IMR-90 (cell line): ENCODE results near the gene CCNL2. TPM values are rescaled to one million over a fixed set of nuclear protein-coding genes. Genes with fewer than 3 reads are reported as not detected.

ENCODE experiments used
- ATAC-seq: fragments of 200-7000 bp; cut with Tn5 transposase; 2 replicates; pipeline ENCODE4 v1.9.1; 2020; ENCODE audit warnings: low read depth, mild to moderate bottlenecking, moderate library complexity
- BruUV-seq: library from RNA; stranded (reverse); fragments of 400-500 nt; replicated peaks from 2 replicates; lab custom pipeline; 2021; lab: Mats Ljungman, UMichigan
- CTCF ChIA-PET: fragments of 300-600 bp; formaldehyde crosslinking; extraction: SDS; loops from one replicate; lab custom pipeline; 2021; ENCODE audit warnings: antibody characterized with exemption; lab: Yijun Ruan, JAX
- POLR2A ChIA-PET: fragments of 300-600 bp; sonication (Branson Sonifier 250); formaldehyde crosslinking; loops from one replicate; lab custom pipeline; 2022; ENCODE audit warnings: antibody characterized with exemption; ENCODE audit not compliant: unreplicated experiment; lab: Charles Lee
- DNase-seq: peaks from one replicate; pipeline ENCODE4 v3.0.0; 2013
- H2AFZ ChIP-seq: replicated peaks from 2 replicates; pipeline ENCODE3; 2013; ENCODE audit warnings: low read length, mild to moderate bottlenecking; ENCODE audit not compliant: poor library complexity
- H2AK5ac ChIP-seq: 2 replicates; pipeline ENCODE4 v1.6.1; 2013; ENCODE audit warnings: low read depth, low read length, inconsistent platforms
- H2AK9ac ChIP-seq: replicated peaks from 2 replicates; pipeline ENCODE3; 2013; ENCODE audit warnings: mild to moderate bottlenecking, low read depth, low read length, moderate library complexity; ENCODE audit not compliant: poor library complexity
- H2BK120ac ChIP-seq: 2 replicates; pipeline ENCODE4 v1.6.1; 2013; ENCODE audit warnings: low read depth, low read length, inconsistent platforms
- H2BK15ac ChIP-seq: 3 replicates; pipeline ENCODE4 v1.6.1; 2013; ENCODE audit warnings: low read depth, low read length, inconsistent platforms
- H2BK20ac ChIP-seq: 2 replicates; pipeline ENCODE4 v1.6.1; 2013; ENCODE audit warnings: low read depth, mild to moderate bottlenecking, inconsistent platforms, low read length, moderate library complexity
- H2BK5ac ChIP-seq: 2 replicates; pipeline ENCODE4 v1.6.1; 2013; ENCODE audit warnings: mild to moderate bottlenecking, low read depth, low read length, inconsistent platforms; ENCODE audit not compliant: poor library complexity, severe bottlenecking
- H3K14ac ChIP-seq: replicated peaks from 2 replicates; pipeline ENCODE4 v1.6.1; 2013; ENCODE audit warnings: low read depth, low read length, inconsistent platforms
- H3K18ac ChIP-seq: 2 replicates; pipeline ENCODE4 v1.6.1; 2013; ENCODE audit warnings: low read depth, low read length, control low read depth
- H3K23ac ChIP-seq: 2 replicates; pipeline ENCODE4 v1.6.1; 2013; ENCODE audit warnings: low read depth, low read length, inconsistent platforms
- H3K27ac ChIP-seq: 2 replicates; pipeline ENCODE4 v1.5.1; 2013; ENCODE audit warnings: mild to moderate bottlenecking, control low read depth, low read length; ENCODE audit not compliant: insufficient read depth
- H3K27me3 ChIP-seq: 2 replicates; pipeline ENCODE4 v1.6.1; 2013; ENCODE audit warnings: low read length; ENCODE audit not compliant: control insufficient read depth, insufficient read depth
- H3K36me3 ChIP-seq: 2 replicates; pipeline ENCODE4 v1.6.1; 2013; ENCODE audit warnings: low read length, mixed read lengths; ENCODE audit not compliant: control insufficient read depth, insufficient read depth
- H3K4ac ChIP-seq: 2 replicates; pipeline ENCODE4 v1.6.1; 2013; ENCODE audit warnings: low read depth, low read length, inconsistent platforms
- H3K4me1 ChIP-seq: 2 replicates; pipeline ENCODE4 v1.6.1; 2013; ENCODE audit warnings: low read length, mixed read lengths; ENCODE audit not compliant: control insufficient read depth, insufficient read depth
- H3K4me2 ChIP-seq: 2 replicates; pipeline ENCODE4 v1.6.1; 2013; ENCODE audit warnings: low read depth, mild to moderate bottlenecking, control low read depth, low read length, moderate library complexity
- H3K4me3 ChIP-seq: 2 replicates; pipeline ENCODE4 v1.5.1; 2013; ENCODE audit warnings: low read depth, mild to moderate bottlenecking, control low read depth, low read length, moderate library complexity; ENCODE audit not compliant: insufficient read depth
- H3K56ac ChIP-seq: 2 replicates; pipeline ENCODE4 v1.6.1; 2013; ENCODE audit warnings: low read length, inconsistent platforms; ENCODE audit not compliant: insufficient read depth; ENCODE audit errors: extremely low read depth
- H3K79me1 ChIP-seq, 2 experiments: 2 replicates each; pipeline ENCODE4 v1.6.1; 2013; ENCODE audit warnings: low read length in 2 of 2, inconsistent platforms in 1 of 2, low read depth in 1 of 2
- H3K9ac ChIP-seq: 2 replicates; pipeline ENCODE4 v1.6.1; 2013; ENCODE audit warnings: low read depth, low read length, control low read depth
- H3K9me1 ChIP-seq: 2 replicates; pipeline ENCODE4 v1.6.1; 2013; ENCODE audit warnings: low read length, inconsistent platforms; ENCODE audit not compliant: insufficient read depth
- H3K9me3 ChIP-seq: 2 replicates; pipeline ENCODE4 v1.6.1; 2013; ENCODE audit warnings: low read length; ENCODE audit not compliant: control insufficient read depth, insufficient read depth
- H4K20me1 ChIP-seq: 2 replicates; pipeline ENCODE4 v1.6.1; 2013; ENCODE audit warnings: low read length, inconsistent platforms; ENCODE audit not compliant: insufficient read depth
- H4K5ac ChIP-seq: 2 replicates; pipeline ENCODE4 v1.6.1; 2013; ENCODE audit warnings: mild to moderate bottlenecking, low read depth, low read length, control low read depth
- H4K8ac ChIP-seq, 2 experiments: 2 replicates each; pipeline ENCODE4 v1.6.1; 2013; ENCODE audit warnings: low read depth in 2 of 2, low read length in 2 of 2, control low read depth in 1 of 2, inconsistent platforms in 1 of 2
- H4K91ac ChIP-seq: 2 replicates; pipeline ENCODE4 v1.6.1; 2013; ENCODE audit warnings: low read depth, low read length, inconsistent platforms; ENCODE audit not compliant: insufficient read depth
- CEBPB ChIP-seq: IDR thresholded peaks from 2 replicates; pipeline ENCODE4 v1.6.1; 2012; ENCODE audit warnings: low read depth, low read length, improper control_type of control experiment
- CTCF ChIP-seq: conservative IDR thresholded peaks from 2 replicates; pipeline ENCODE4 v1.5.1; 2012; ENCODE audit warnings: mild to moderate bottlenecking, low read depth, low read length, improper control_type of control experiment
- ELK1 ChIP-seq: fragments of 150-350 bp; IDR thresholded peaks from 2 replicates; pipeline ENCODE4 v1.6.1; 2016; ENCODE audit warnings: low read depth, mild to moderate bottlenecking, low read length, moderate library complexity, borderline replicate concordance
- MAZ ChIP-seq: IDR thresholded peaks from 2 replicates; pipeline ENCODE4 v1.6.1; 2012; ENCODE audit warnings: low read depth, mild to moderate bottlenecking, low read length, improper control_type of control experiment, moderate library complexity, borderline replicate concordance
- POLR2A ChIP-seq: IDR thresholded peaks from 2 replicates; pipeline ENCODE4 v1.6.1; 2012; ENCODE audit warnings: mild to moderate bottlenecking, low read depth, low read length
- RFX5 ChIP-seq: IDR thresholded peaks from 2 replicates; pipeline ENCODE4 v1.8.0; 2012; ENCODE audit warnings: low read depth, mild to moderate bottlenecking, low read length, moderate library complexity
- SMC3 ChIP-seq: fragments of 150-350 bp; IDR thresholded peaks from 2 replicates; pipeline ENCODE4 v1.6.1; 2016; ENCODE audit warnings: low read depth, mild to moderate bottlenecking, antibody characterized with exemption, low read length, moderate library complexity
- USF2 ChIP-seq: fragments of 150-350 bp; IDR thresholded peaks from 2 replicates; pipeline ENCODE4 v1.6.1; 2017; ENCODE audit warnings: mild to moderate bottlenecking, antibody characterized with exemption, low read length, low read depth
- WGBS, 2 experiments: methylation state at CpG; one replicate each; pipeline versions ENCODE4 v1.1.5 to v1.1.7; 2013; ENCODE audit warnings: missing lambda C conversion rate in 2 of 2; ENCODE audit not compliant: insufficient read length in 1 of 2; ENCODE audit errors: extremely low coverage in 2 of 2; 5-methylcytosine and 5-hydroxymethylcytosine counted together
- dilution Hi-C: fragments of 300-500 bp; cut with HindIII; formaldehyde crosslinking; loops from one replicate; pipeline ENCODE4 v1.14.3; 2018; ENCODE audit warnings: low sequenced_read_pairs; ENCODE audit not compliant: unreplicated experiment
- in situ Hi-C: fragments of 300-500 bp; cut with MboI; formaldehyde crosslinking; loops from 3 replicates; pipeline ENCODE4 v1.14.3; 2019; ENCODE audit warnings: low sequenced_read_pairs, inconsistent platforms, mixed read lengths
- intact Hi-C: fragments of 100-400 bp; cut with micrococcal nuclease; formaldehyde crosslinking; loops from 2 replicates; pipeline ENCODE4 v1.10.0; 2022
- polyA plus RNA-seq, 3 experiments: library from polyadenylated mRNA; depleted of rRNA; stranded (reverse); fragments of >200 nt; gene quantifications; 2 replicates each; pipeline ENCODE4 v1.2.3, GENCODE V29; 2012; ENCODE audit warnings: low replicate concordance in 1 of 3
- total RNA-seq: library from RNA; depleted of rRNA; stranded (reverse); fragments of >200 nt; gene quantifications from 2 replicates; pipeline ENCODE4 v1.2.3, GENCODE V29; 2012

CCNL2 gene
- total and polyA plus RNA-seq, 2 of the 4 experiments (the other 2 are of a cell fraction), result 53.9 to 239 TPM

GRCh38 chr1:1337793-1338147, 61.4 kb downstream of the CCNL2 start:
- H3K4me3 ChIP-seq, result no peak overlapping the region
- peaks cover 48% of the 10 kb centered on the region for H3K36me3 ChIP-seq
- in situ Hi-C loops (no loop called here), dilution Hi-C loops (no loop called here), intact Hi-C loops (no loop called here)
- no peak for TF ChIP-seq CEBPB
- TF ChIP-seq ELK1, result no peak
- TF ChIP-seq SMC3, result no peak
- TF ChIP-seq MAZ, result no peak
- TF ChIP-seq RFX5, result no peak
- TF ChIP-seq USF2, result no peak
- no peak for TF ChIP-seq CTCF
- TF ChIP-seq POLR2A, result no peak
- no peak overlapping the region for H3K27ac ChIP-seq
- DNase-seq (no peak), ATAC-seq (0 out of 2 replicates have a peak, but pooled peaks have one; percentile 47)
- ChIA-PET CTCF (no interaction called here), POLR2A (no interaction called here)
- no peaks in the 10 kb centered on the region for H3K27me3 ChIP-seq
- H2BK20ac ChIP-seq, result no peak overlapping the region
- no peak overlapping the region for H4K5ac ChIP-seq
- H3K4ac ChIP-seq, result no peak overlapping the region
- H4K20me1 ChIP-seq, result peaks cover 18% of the 10 kb centered on the region
- H2AK5ac ChIP-seq, result no peak overlapping the region
- peaks cover 12 to 19% of the 10 kb centered on the region in 2 experiments for H3K79me1 ChIP-seq
- H4K91ac ChIP-seq, result no peak overlapping the region
- H3K56ac ChIP-seq, result no peak overlapping the region
- no peak overlapping the region for H3K14ac ChIP-seq
- H3K18ac ChIP-seq, result no peak overlapping the region
- peaks cover 9% of the 10 kb centered on the region for H3K9me1 ChIP-seq
- no peak overlapping the region for H3K23ac ChIP-seq
- H3K9me3 ChIP-seq, result no peaks in the 10 kb centered on the region
- no peak overlapping the region for H2BK5ac ChIP-seq
- 79% methylated on average over 5 of the region's 18 CpGs; no CpG with 5 or more reads in 1 of the 2 experiments for WGBS, 2 experiments
- H3K4me1 ChIP-seq, result no peaks in the 10 kb centered on the region
- H2AK9ac ChIP-seq, result no peak overlapping the region
- H4K8ac ChIP-seq, result no peak overlapping the region
- no peak overlapping the region for H2BK15ac ChIP-seq
- H3K4me2 ChIP-seq, result no peak overlapping the region
- H2BK120ac ChIP-seq, result no peak overlapping the region
- no peak overlapping the region for H3K9ac ChIP-seq
- H2AFZ ChIP-seq, result no peak overlapping the region
- no TSS peak for BruUV-seq
